ENCODE data around the gene EPS15. TPM values are rescaled to one million over a fixed set of nuclear protein-coding genes. Genes with fewer than 3 reads are reported as not detected.
A peak's percentile ranks its signal among the peaks of the same experiment; 100 is the strongest.
"Not testable (repeated sequence)": the region's sequence is repeated elsewhere in the genome, so short reads cannot be mapped to it uniquely, and the experiment has no call there.

EPS15 gene
- total and polyA plus RNA-seq, 10 of the 15 experiments (the other 5 are each of a cell fraction or from before 2014, with no cell fraction given), result 24.7 to 87.8 (median 56.3) TPM

- TF ChIP-seq SMARCA5 (IDR thresholded peaks at IDR 0.05) (no peak), SMC3 (IDR thresholded peaks at IDR 0.05; ENCODE audit: borderline replicate concordance, low read length) (no peak), SREBF1 (IDR thresholded peaks at IDR 0.05; ENCODE audit: low read length) (no peak)
- Histone ChIP-seq H2AFZ (ENCODE audit: control insufficient read depth, low read depth, low read length) (no peak overlapping the region), H3K36me3 (ENCODE audit: control insufficient read depth in 2 of 2, insufficient read depth in 2 of 2, low read length in 1 of 2) (peaks cover 3 to 8% of the 10 kb centered on the region in 2 experiments; a peak in 2 of 4 replicates), H4K20me1 (ENCODE audit: control insufficient read depth, insufficient read depth) (no peaks in the 10 kb centered on the region), H3K4me3 (no peak overlapping the region; the same call in 1 of the 2 replicates), H3K9ac (ENCODE audit: control insufficient read depth, insufficient read depth, low read length) (no peak overlapping the region), H3K4me1 (ENCODE audit: control insufficient read depth, insufficient read depth, low read length) (peaks cover 27% of the 10 kb centered on the region), H3K9me3 (replicated peaks; ENCODE audit: control insufficient read depth, insufficient read depth, low read length) (no peaks in the 10 kb centered on the region), H3K27me3 (replicated peaks in 1 of 2; ENCODE audit: control insufficient read depth in 2 of 2, insufficient read depth in 2 of 2, low read length in 1 of 2) (no peaks in the 10 kb centered on the region), H3K79me2 (ENCODE audit: control insufficient read depth, insufficient read depth, low read length) (no peaks in the 10 kb centered on the region), H3K27ac (ENCODE audit: control insufficient read depth, insufficient read depth) (0 out of 2 replicates have a peak overlapping the region, but pooled peaks have one; percentile 2), H3K4me2 (ENCODE audit: control insufficient read depth, insufficient read depth) (no peak overlapping the region; the same call in 1 of the 2 replicates)
- BruUV-seq (replicated peaks), result no TSS peak
- ATAC-seq, result peak; percentile 57
- SMC1A ChIA-PET (ENCODE audit: uncharacterized antibody, unreplicated experiment), result interaction anchor here (2.8 kb wide), 1 partner anchor 78 kb away, joined by 8 read pairs; no protein-coding TSS in a partner anchor
- POLR2A ChIA-PET, result interaction anchor here (1.3 kb wide), 1 partner anchor 50 kb away, joined by 4 read pairs; no protein-coding TSS in a partner anchor
- no peak for DNase-seq (ENCODE audit: low read depth, low spot score)
- in situ Hi-C loops (cut with MboI) (no loop called here), intact Hi-C loops (cut with micrococcal nuclease; ENCODE audit: unreplicated experiment) (no loop called here)
- FAIRE-seq, result peak; percentile 52
- RAD21 ChIA-PET (ENCODE audit: unreplicated experiment), result no interaction called here
- CTCF ChIA-PET, result interaction anchor here (2.4 kb wide), 1 partner anchor 96 kb away, joined by 9 read pairs; no protein-coding TSS in a partner anchor
Measured at GRCh38 chr1:51439053-51439452, 80.0 kb downstream of the EPS15 start.

GRCh38 chr1:51437391-51437790 lies 81.7 kb downstream of the EPS15 start:
- H4K20me1 ChIP-seq (ENCODE audit: control insufficient read depth, insufficient read depth); POLR2A ChIA-PET; ATAC-seq; H3K4me3 ChIP-seq; DNase-seq (ENCODE audit: low read depth, low spot score); H3K27me3 ChIP-seq (replicated peaks in 1 of 2; ENCODE audit: control insufficient read depth in 2 of 2, insufficient read depth in 2 of 2, low read length in 1 of 2); H3K9me3 ChIP-seq (replicated peaks; ENCODE audit: control insufficient read depth, insufficient read depth, low read length); H2AFZ ChIP-seq (ENCODE audit: control insufficient read depth, low read depth, low read length); H3K9ac ChIP-seq (ENCODE audit: control insufficient read depth, insufficient read depth, low read length); H3K27ac ChIP-seq (ENCODE audit: control insufficient read depth, insufficient read depth); H3K79me2 ChIP-seq (ENCODE audit: control insufficient read depth, insufficient read depth, low read length); intact Hi-C loops (cut with micrococcal nuclease; ENCODE audit: unreplicated experiment); FAIRE-seq; in situ Hi-C loops (cut with MboI); H3K4me2 ChIP-seq (ENCODE audit: control insufficient read depth, insufficient read depth); BruUV-seq (replicated peaks): not testable (repeated sequence)
- H3K4me1 ChIP-seq (ENCODE audit: control insufficient read depth, insufficient read depth, low read length), result peaks cover 20% of the 10 kb centered on the region
- WGBS (ENCODE audit: insufficient coverage, insufficient replicate concordance, low lambda C conversion rate, missing lambda C conversion rate), result 95% methylated on average over 6 of the region's 6 CpGs
- peaks cover 3 to 14% of the 10 kb centered on the region in 2 experiments; a peak in 2 of 4 replicates for H3K36me3 ChIP-seq (ENCODE audit: control insufficient read depth in 2 of 2, insufficient read depth in 2 of 2, low read length in 1 of 2)
- ChIA-PET SMC1A (ENCODE audit: uncharacterized antibody, unreplicated experiment) (interaction anchor here (2.2 kb wide), 1 partner anchor 15 kb away, joined by 6 read pairs; no protein-coding TSS in a partner anchor), RAD21 (ENCODE audit: unreplicated experiment) (interaction anchor here (0.9 kb wide), 1 partner anchor 97 kb away, joined by 3 read pairs; no protein-coding TSS in a partner anchor), CTCF (interaction anchor here (0.8 kb wide), 1 partner anchor 59 kb away, joined by 3 read pairs; no protein-coding TSS in a partner anchor)
